NOMO-1 treated with dmso at 0.1 percent for 144 hours (cell line): Measurements from ENCODE around the gene RASAL2.
A peak's percentile ranks its signal among the peaks of the same experiment; 100 is the strongest.
"Not testable (repeated sequence)": the region's sequence is repeated elsewhere in the genome, so short reads cannot be mapped to it uniquely, and the experiment has no call there.

Experiments
- DNase-seq: peaks from one replicate; lab custom pipeline; 2025; ENCODE audit not compliant: unreplicated experiment; lab: John Stamatoyannopoulos, UW

The RASAL2 gene

GRCh38 chr1:178066908-178067614 lies 26.8 kb upstream of the RASAL2 start:
- DNase-seq = peak; percentile 74

- no peak for DNase-seq
These were observed 22.1 kb upstream of the RASAL2 start for GRCh38 chr1:178071811-178072210.

DNA sequence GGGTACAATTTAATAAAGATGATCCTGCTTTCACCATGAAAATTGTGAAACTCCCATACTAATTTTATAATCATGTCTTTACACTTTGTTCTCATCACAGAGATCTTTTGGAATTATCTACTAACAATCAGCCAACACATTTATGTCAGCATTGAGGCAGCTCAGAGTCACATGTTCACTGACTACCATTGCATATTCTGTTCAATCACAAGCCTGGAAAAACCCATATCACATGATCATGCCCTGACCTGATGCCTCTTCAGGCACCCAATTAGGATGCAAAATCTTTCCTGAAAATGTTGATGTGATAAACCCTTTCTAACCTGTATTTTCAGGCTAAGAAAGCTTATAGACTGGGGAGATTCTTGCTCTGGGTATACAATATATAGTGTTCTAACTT lies 21.6 kb upstream of the RASAL2 start:
- DNase-seq = no peak

- no peak for DNase-seq
These were observed 18.6 kb upstream of the RASAL2 start for GRCh38 chr1:178075333-178075732.

- DNase-seq = no peak
These were observed 17.3 kb upstream of the RASAL2 start for GRCh38 chr1:178076607-178077006.

- no peak for DNase-seq
These were observed 16.0 kb upstream of the RASAL2 start for GRCh38 chr1:178077917-178078316.

DNA sequence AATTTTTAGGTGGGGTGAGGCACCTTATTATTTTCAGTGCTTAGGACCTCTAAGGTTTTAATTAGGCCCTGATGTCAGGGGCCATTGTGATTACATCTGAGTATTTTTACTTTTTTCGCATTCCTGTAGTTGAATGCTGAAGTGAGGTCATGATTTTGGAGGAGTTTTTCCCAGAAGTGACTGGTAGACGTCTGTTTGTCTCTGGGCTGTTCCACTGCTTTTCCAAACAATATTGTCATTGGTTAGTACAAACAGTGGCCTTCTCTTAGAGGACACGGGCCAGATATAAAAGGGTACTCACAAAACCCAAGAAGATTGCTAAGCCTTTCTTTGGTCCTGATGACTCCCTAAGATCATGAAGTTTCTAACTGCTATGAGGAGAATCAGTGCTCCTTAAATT lies 7.6 kb upstream of the RASAL2 start:
- DNase-seq = no peak

DNA sequence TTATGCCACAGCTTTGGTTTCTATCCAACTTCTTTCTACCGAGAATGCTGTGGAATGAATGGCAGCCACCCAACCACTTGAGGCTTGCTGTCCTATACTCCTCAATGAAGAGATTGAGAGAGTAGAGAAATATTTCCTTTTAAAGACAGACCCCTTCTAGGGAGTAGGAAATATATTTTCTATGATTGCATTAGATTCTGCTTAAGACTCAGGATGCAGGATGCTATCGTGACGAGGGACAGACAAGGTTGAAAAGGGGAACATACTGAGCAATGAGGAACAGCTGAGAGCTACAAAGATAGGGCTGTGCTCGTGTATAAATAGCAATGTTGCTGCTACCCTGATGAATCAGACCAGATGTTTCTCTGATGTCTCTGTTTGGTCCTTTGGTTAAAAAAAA lies 7.1 kb upstream of the RASAL2 start:
- DNase-seq = peak; percentile 38

DNA sequence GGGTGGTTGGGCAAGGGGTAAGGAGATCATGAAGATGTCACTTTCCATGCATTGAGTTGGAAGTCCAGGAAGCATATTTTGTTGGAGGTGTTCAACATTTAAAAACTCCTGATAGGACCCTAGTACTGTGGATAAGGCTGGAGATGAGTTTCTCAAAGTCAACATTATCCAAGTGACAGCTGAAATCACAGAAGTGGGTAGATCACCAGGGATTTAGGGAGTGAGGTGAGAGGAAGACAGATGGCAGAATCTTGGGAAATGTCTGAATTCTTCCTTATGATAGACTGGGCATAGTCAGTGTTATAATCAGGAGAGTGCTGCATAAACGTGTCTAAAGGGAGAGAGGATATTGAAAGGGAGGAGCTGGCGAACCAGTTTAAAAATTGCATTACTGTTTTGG lies 5.3 kb upstream of the RASAL2 start:
- no peak for DNase-seq

DNA sequence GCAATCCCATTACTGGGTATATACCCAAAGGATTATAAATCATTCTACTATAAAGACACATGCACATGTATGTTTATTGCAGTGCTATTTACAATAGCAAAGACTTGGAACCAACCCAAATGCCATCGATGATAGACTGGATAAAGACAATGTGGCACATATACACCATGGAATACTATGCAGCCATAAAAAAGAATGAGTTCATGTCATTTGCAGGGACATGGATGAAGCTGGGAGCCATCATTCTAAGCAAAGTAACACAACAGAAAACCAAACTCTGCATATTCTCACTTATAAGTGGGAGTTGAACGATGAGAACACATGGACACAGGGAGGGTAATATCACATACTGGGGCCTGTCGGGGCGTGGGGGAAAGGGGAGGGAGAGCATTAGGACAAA lies 2.5 kb upstream of the RASAL2 start:
- DNase-seq = not testable (repeated sequence)

GRCh38 chr1:178091986-178092745 lies 1.7 kb upstream of the RASAL2 start:
- DNase-seq = no peak

DNA sequence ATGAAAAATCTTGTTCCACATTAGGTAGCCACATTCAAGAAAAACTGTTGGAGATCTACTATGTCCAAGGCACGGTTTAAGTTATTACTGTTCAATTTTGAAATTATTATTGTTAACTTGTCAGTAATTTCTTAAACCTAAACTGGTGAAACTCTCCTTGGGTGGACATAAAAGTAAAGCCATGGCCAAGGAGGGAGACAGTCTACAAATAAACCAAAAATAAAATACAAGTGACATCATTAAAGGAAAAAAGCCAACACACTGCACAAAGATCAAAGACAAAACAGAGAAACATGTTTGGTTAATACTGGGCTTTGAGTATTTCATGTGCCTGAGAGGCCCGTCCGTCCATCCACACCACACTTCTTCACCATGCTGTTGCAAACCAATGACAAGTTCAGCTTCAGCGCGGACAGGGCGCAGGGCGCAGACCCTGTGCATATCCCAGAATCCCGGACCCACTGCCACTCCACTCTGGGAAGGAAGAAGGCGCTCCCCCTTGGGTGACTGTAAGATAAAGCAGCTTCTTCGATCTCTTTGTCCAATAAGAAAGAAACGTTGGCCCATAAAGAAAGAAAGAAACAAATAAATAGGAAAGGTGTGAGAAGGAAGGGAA lies 918 bp upstream of the RASAL2 start:
- DNase-seq = no peak

DNA sequence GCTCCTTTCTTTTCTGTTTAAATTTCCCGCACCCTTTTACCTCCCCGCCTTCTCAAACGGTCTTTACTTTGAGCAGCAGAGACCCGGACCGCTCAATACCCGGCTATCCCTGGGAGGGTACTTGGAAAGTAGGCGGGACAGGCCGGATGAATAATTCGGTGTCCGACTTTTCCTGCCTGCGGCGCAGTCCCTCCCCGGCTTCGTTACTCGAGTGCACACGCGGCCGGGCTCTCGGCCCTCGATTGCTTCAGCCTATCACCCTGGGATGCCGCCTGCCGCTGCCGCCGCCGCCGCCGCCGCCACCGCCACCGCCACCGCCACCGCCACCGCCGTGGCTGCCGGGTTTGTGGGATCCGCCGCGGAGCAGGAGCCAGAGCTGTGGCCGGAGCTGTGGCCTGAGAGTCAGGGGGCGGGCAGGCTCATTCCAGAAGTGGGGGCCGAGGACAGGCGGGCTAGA lies 382 bp upstream of the RASAL2 start:
- DNase-seq = peak; percentile 90

DNA sequence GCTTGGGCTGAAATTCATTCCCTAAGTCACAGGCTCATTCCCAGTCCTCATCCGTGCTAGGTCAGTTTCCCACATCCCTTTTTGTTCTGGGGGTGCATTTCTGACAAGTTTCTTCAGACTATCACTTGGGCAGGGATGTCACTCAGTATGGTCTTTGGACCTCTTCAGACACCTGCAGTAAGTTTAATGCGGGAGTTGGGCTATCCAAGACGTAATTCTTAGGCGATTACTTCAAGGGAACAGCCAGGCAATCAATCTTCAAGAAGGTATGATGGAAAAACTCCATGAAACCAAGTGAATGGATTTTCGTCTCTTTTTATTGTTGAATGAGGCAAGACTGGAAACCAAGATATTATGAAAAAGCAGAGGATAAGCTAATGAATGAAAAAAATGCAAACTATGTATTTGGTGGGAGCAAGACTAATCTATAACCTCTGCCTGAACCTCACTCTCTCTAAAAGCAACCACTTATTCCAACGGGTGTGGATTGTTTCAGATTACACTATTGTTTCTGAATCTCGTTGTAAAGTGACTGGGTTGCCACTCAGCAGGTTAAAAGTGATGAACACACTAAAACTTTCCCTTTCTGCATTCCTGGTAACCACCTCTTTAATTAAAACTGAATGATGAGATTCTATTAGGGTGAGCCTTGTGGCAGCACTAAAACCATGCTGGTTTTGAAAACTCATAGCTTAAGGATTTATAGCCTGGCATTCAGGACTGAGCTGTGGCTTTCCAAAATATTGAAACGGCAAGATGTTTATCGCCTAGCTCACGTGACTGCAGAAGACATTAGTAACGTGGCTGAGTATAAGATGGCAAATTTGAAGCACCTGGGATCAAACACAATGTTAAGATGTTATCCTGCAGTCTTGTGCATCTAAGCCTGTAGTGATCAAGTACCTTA lies 1.1 kb downstream of the RASAL2 start:
- no peak for DNase-seq

GRCh38 chr1:178096421-178096820 lies 2.5 kb downstream of the RASAL2 start:
- no peak for DNase-seq

DNA sequence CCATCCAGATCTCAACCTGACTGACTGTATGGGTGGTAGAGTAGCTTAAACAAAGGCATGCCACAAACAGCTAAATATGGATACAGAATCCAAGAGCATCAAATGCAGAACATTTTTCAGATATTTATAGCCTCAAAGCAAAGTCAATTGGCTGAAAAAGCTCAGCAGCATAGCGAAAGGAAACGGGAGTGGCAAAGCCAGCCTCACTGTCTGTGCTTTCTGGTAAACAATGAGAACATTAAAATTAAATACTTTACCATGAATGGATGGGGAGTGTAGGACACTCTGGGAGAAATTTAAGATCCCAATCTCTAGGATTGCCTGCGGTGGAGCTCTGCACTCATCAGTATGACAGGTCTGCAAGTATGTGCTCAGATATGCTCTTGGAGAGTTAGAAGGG lies 4.4 kb downstream of the RASAL2 start:
- no peak for DNase-seq

GRCh38 chr1:178101266-178101630 lies 7.3 kb downstream of the RASAL2 start:
- DNase-seq = no peak

DNA sequence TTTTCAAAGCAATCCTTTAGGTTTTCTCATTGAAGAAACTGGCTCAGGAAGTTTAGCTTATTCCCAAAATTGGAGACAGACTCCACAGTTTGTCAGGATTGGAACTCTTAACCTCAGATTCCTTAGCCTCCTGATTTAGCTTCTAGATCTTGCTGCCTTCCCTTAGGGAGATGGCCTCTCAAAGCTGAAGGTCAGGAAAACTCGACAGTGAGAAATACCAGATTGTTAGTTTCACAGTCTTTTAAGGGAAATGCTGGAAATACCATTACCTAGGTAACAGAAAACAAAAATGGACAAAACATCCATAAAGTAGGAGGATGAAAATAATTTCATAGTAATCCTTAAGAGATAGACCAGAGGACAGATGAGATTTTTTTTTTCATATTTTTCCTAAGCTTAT lies 7.8 kb downstream of the RASAL2 start:
- no peak for DNase-seq

DNA sequence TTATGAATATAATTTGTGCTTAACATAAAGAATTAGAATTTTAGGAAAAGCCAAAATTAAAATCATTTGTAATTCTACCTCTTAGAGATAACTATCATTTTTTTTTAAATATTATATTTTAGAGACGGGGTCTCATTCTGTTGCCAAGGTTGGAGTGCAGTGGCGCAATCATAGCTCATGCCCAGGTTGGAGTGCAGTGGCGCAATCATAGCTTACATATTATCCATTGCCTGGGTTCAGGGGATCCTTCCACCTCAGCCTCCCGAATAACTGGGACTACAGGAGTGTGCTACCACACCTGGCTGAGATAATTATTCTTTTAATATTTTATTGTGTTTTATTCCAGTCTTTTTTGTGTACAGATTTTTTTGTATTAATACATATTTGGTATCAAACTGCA lies 8.3 kb downstream of the RASAL2 start:
- DNase-seq = no peak

DNA sequence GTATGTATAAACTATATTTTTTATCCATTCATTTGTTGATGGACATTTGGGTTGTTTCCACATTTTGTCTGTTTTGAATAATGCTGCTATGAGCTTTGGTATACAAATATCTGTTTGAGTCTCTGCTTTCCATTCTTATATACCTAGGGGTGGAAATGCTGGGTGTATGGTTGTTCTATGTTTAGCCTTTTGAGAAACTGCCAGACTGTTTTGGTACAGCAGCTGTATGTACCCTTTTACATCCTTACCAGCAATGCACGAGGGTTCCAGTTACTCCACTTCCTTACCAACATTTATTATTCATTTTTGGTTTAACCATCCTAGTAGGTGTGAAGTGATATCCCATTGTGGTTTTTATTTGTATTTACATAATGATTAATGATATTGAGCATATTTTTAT lies 13.9 kb downstream of the RASAL2 start:
- DNase-seq = no peak
